Endodermal cell (in vitro differentiated cells): ENCODE results near the gene TEF. TPM values are rescaled to one million over a fixed set of nuclear protein-coding genes. Genes with fewer than 3 reads are reported as not detected.

Experiments
- DNase-seq: peaks from one replicate; pipeline ENCODE4 v3.0.0-alpha.2; 2017
- H3K27ac ChIP-seq: 2 replicates; pipeline ENCODE4 v1.5.1; 2013; ENCODE audit warnings: mild to moderate bottlenecking, low read depth, low read length, moderate library complexity
- H3K27me3 ChIP-seq: 2 replicates; pipeline ENCODE4 v1.6.1; 2013; ENCODE audit warnings: mild to moderate bottlenecking, low read length, moderate library complexity; ENCODE audit not compliant: insufficient read depth, control insufficient read depth, poor library complexity, severe bottlenecking
- H3K36me3 ChIP-seq: 2 replicates; pipeline ENCODE4 v1.7.0; 2013; ENCODE audit warnings: mild to moderate bottlenecking, low read length, moderate library complexity; ENCODE audit not compliant: control insufficient read depth, insufficient read depth
- H3K4me1 ChIP-seq: one replicate; pipeline ENCODE4 v1.7.0; 2013; ENCODE audit warnings: low read length; ENCODE audit not compliant: control insufficient read depth, insufficient read depth
- H3K4me3 ChIP-seq: 2 replicates; pipeline ENCODE4 v1.5.1; 2013; ENCODE audit warnings: mild to moderate bottlenecking, low read length, moderate library complexity
- H3K9ac ChIP-seq: 2 replicates; pipeline ENCODE4 v1.6.1; 2013; ENCODE audit warnings: mild to moderate bottlenecking, low read length, moderate library complexity; ENCODE audit not compliant: poor library complexity, severe bottlenecking; ENCODE audit errors: extremely low read depth
- H3K9me3 ChIP-seq: 2 replicates; pipeline ENCODE4 v1.6.1; 2013; ENCODE audit warnings: mild to moderate bottlenecking, low read length, moderate library complexity; ENCODE audit not compliant: control insufficient read depth
- H3K27ac Mint-ChIP-seq: 2 replicates; pipeline ENCODE4 v1.8.0; 2020; ENCODE audit warnings: mixed read lengths
- H3K27me3 Mint-ChIP-seq: 2 replicates; pipeline ENCODE4 v1.8.0; 2021; ENCODE audit warnings: mild to moderate bottlenecking, mixed read lengths; ENCODE audit not compliant: insufficient read depth
- H3K36me3 Mint-ChIP-seq: 2 replicates; pipeline ENCODE4 v1.8.0; 2020; ENCODE audit warnings: low read depth, mixed read lengths
- H3K4me1 Mint-ChIP-seq: 2 replicates; pipeline ENCODE4 v1.8.0; 2020; ENCODE audit warnings: mixed read lengths
- H3K4me3 Mint-ChIP-seq: 2 replicates; pipeline ENCODE4 v1.8.0; 2020; ENCODE audit warnings: mild to moderate bottlenecking, moderate library complexity, mixed read lengths
- H3K9me3 Mint-ChIP-seq: 2 replicates; pipeline ENCODE4 v1.8.0; 2020; ENCODE audit warnings: mild to moderate bottlenecking, mixed read lengths
- WGBS, 2 experiments: methylation state at CpG; one replicate each; pipeline versions ENCODE4 v1.1.5 to v1.1.7; 2013; ENCODE audit warnings: missing lambda C conversion rate in 2 of 2, mixed read lengths in 1 of 2; ENCODE audit not compliant: insufficient coverage in 1 of 2, insufficient read length in 1 of 2; 5-methylcytosine and 5-hydroxymethylcytosine counted together
- total RNA-seq, 2 donors: library from RNA; stranded (reverse); fragmentation: NEBNext Ultra II Directional in 1 of 2; extraction: Animal tissue kit (Norgen Biotek cat#: 25700) in 1 of 2; gene quantifications; 2 replicates in 1 of 2; 3 replicates in 1 of 2; pipeline ENCODE4 v1.2.1, GENCODE V29; 2021
- TF ChIP-seq, protein P1 (sequence below): fragments of 200-600 bp; sonication (generic); conservative IDR thresholded peaks from 2 replicates; pipeline ENCODE4 v1.5.0; 2021; ENCODE audit warnings: antibody characterized with exemption, mild to moderate bottlenecking

TEF gene
- total RNA-seq, 2 donors from 2014 or later = 4.7 to 7.9 TPM

DNA sequence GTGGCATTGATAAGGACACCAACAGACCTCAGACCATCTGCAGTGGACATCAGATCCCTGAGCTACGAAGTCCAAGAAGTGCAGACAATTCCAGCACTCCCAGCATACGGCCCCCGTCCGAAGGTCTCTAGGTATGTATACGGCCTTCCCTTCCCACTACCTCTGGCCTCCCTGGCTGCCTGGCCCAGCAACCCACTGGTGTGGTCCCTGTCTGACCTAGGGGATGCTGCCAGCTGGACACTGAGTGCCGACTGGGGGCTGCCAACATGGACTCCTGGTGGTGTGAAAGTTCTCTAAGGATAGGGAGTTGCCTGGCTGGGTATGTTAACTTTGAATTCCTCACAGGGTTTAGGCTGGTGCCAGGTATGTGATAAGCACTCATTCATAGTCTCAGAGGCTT is 17.5 kb upstream of the TEF start:
- no peak overlapping the region for H3K4me3 Mint-ChIP-seq
- WGBS, 2 experiments = 98 to 100% methylated on average over 3 to 6 of the region's 6 CpGs
- Histone ChIP-seq H3K36me3 (no peaks in the 10 kb centered on the region), H3K4me1 (peaks cover 12% of the 10 kb centered on the region), H3K9ac (no peak overlapping the region), H3K27ac (no peak overlapping the region), H3K9me3 (no peaks in the 10 kb centered on the region), H3K4me3 (no peak overlapping the region), H3K27me3 (no peaks in the 10 kb centered on the region)
- no peak overlapping the region for H3K27ac Mint-ChIP-seq
- peaks cover 3% of the 10 kb centered on the region for H3K27me3 Mint-ChIP-seq
- no peak for DNase-seq
- TF ChIP-seq, protein P1, sequence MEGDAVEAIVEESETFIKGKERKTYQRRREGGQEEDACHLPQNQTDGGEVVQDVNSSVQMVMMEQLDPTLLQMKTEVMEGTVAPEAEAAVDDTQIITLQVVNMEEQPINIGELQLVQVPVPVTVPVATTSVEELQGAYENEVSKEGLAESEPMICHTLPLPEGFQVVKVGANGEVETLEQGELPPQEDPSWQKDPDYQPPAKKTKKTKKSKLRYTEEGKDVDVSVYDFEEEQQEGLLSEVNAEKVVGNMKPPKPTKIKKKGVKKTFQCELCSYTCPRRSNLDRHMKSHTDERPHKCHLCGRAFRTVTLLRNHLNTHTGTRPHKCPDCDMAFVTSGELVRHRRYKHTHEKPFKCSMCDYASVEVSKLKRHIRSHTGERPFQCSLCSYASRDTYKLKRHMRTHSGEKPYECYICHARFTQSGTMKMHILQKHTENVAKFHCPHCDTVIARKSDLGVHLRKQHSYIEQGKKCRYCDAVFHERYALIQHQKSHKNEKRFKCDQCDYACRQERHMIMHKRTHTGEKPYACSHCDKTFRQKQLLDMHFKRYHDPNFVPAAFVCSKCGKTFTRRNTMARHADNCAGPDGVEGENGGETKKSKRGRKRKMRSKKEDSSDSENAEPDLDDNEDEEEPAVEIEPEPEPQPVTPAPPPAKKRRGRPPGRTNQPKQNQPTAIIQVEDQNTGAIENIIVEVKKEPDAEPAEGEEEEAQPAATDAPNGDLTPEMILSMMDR = no peak
- peaks cover 14% of the 10 kb centered on the region for H3K4me1 Mint-ChIP-seq
- H3K9me3 Mint-ChIP-seq = no peaks in the 10 kb centered on the region
- H3K36me3 Mint-ChIP-seq = no peaks in the 10 kb centered on the region

DNA sequence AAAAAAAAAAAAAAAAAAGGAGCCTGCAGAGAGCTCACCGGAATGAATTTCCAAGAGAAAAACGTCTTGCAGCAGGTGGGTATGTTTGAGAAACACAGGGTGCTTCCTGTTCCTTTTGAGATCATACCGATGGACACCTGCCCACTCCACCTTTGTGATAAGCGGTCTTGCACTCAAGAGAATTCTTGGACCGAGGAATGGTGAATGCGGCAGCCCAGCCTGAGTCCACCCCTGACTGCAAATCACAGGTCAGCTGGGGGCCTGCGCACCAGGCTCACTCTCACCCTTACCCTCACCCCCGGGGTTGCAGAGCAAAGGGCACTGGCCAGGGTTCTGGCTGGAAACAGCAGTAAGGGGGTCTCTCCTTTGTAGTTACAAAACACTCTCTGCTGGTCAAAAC is 16.8 kb upstream of the TEF start:
- H3K9me3 ChIP-seq = no peaks in the 10 kb centered on the region
- H3K9ac ChIP-seq = no peak overlapping the region
- peaks cover 7% of the 10 kb centered on the region for H3K4me1 ChIP-seq
- no peaks in the 10 kb centered on the region for H3K9me3 Mint-ChIP-seq
- no peak overlapping the region for H3K4me3 Mint-ChIP-seq
- H3K27me3 ChIP-seq = no peaks in the 10 kb centered on the region
- no peak overlapping the region for H3K27ac Mint-ChIP-seq
- TF ChIP-seq, protein P1 = no peak
- H3K27me3 Mint-ChIP-seq = peaks cover 3% of the 10 kb centered on the region
- no peak overlapping the region for H3K27ac ChIP-seq
- H3K36me3 Mint-ChIP-seq = no peaks in the 10 kb centered on the region
- no peak overlapping the region for H3K4me3 ChIP-seq
- DNase-seq = no peak
- peaks cover 9% of the 10 kb centered on the region for H3K4me1 Mint-ChIP-seq
- whole genome bisulfite sequencing, 2 experiments = 52 to 65% methylated on average over 5 to 8 of the region's 8 CpGs
- H3K36me3 ChIP-seq = no peaks in the 10 kb centered on the region

DNA sequence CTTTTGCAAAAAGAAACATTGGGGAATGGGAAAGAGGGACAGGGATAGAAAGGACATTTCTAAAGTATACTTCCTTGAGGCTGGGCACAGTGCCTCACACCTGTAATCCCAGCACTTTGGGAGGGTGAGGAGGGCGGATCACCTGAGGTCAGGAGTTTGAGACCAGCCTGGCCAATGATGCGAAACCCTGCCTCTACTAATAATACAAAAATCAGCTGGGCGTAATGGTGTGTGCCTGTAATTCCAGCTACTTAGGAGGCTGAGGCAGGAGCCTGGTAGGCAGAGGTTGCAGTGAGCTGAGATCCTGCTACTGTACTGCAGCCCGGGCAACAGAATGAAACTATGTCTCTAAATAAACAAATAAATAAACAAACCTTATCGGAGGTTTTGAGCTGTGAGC is 16.3 kb upstream of the TEF start:
- no peaks in the 10 kb centered on the region for H3K36me3 Mint-ChIP-seq
- peaks cover 3% of the 10 kb centered on the region for H3K4me1 ChIP-seq
- H3K27ac Mint-ChIP-seq = no peak overlapping the region
- no peak overlapping the region for H3K27ac ChIP-seq
- TF ChIP-seq, protein P1 = no peak
- H3K4me1 Mint-ChIP-seq = peaks cover 4% of the 10 kb centered on the region
- no peaks in the 10 kb centered on the region for H3K9me3 Mint-ChIP-seq
- H3K4me3 ChIP-seq = no peak overlapping the region
- no peak overlapping the region for H3K4me3 Mint-ChIP-seq
- no peaks in the 10 kb centered on the region for H3K27me3 ChIP-seq
- no peak for DNase-seq
- WGBS, 2 experiments = 92 to 95% methylated on average over 4 to 5 of the region's 5 CpGs
- H3K9ac ChIP-seq = no peak overlapping the region
- H3K27me3 Mint-ChIP-seq = peaks cover 3% of the 10 kb centered on the region
- H3K9me3 ChIP-seq = no peaks in the 10 kb centered on the region
- no peaks in the 10 kb centered on the region for H3K36me3 ChIP-seq
